HG03432 (cell line): ENCODE data around the gene SIMC1.
"Not testable (repeated sequence)": the region's sequence is repeated elsewhere in the genome, so short reads cannot be mapped to it uniquely, and the experiment has no call there.

Source experiments
- ATAC-seq: cut with Tn5 transposase; IDR thresholded peaks from one replicate; pipeline ENCODE4 v1.9.1; 2021; ENCODE audit warnings: mild to moderate bottlenecking, moderate library complexity; ENCODE audit not compliant: unreplicated experiment

The SIMC1 gene

GRCh38 chr5:176214466-176215021 is 23.7 kb upstream of the SIMC1 start:
- ATAC-seq = not testable (repeated sequence)

- ATAC-seq = not testable (repeated sequence)
Observed at GRCh38 chr5:176216393-176216916, 21.8 kb upstream of the SIMC1 start.

- not testable (repeated sequence) for ATAC-seq
Observed at GRCh38 chr5:176217188-176217729, 21.0 kb upstream of the SIMC1 start.

- ATAC-seq = not testable (repeated sequence)
Observed at GRCh38 chr5:176217764-176218163, 20.5 kb upstream of the SIMC1 start.

GRCh38 chr5:176222006-176222405 is 16.2 kb upstream of the SIMC1 start:
- ATAC-seq = not testable (repeated sequence)

- not testable (repeated sequence) for ATAC-seq
Observed at GRCh38 chr5:176228358-176228757, 9.9 kb upstream of the SIMC1 start.

- ATAC-seq = not testable (repeated sequence)
Observed at GRCh38 chr5:176233253-176233652, 5.0 kb upstream of the SIMC1 start.

GRCh38 chr5:176235155-176235554 is 3.1 kb upstream of the SIMC1 start:
- ATAC-seq = peak; percentile 38

- peak; percentile 42 for ATAC-seq
Observed at GRCh38 chr5:176238645-176239283, 540 bp downstream of the SIMC1 start.

- not testable (repeated sequence) for ATAC-seq
Observed at GRCh38 chr5:176239304-176239703, 1.1 kb downstream of the SIMC1 start.

- not testable (repeated sequence) for ATAC-seq
Observed at GRCh38 chr5:176244318-176244717, 6.1 kb downstream of the SIMC1 start.

GRCh38 chr5:176245074-176245473 is 6.8 kb downstream of the SIMC1 start:
- not testable (repeated sequence) for ATAC-seq

GRCh38 chr5:176245489-176245888 is 7.3 kb downstream of the SIMC1 start:
- ATAC-seq = not testable (repeated sequence)

GRCh38 chr5:176250691-176251090 is 12.5 kb downstream of the SIMC1 start:
- ATAC-seq = not testable (repeated sequence)

- not testable (repeated sequence) for ATAC-seq
Observed at GRCh38 chr5:176252171-176252570, 13.9 kb downstream of the SIMC1 start.

- ATAC-seq = not testable (repeated sequence)
Observed at GRCh38 chr5:176253370-176254065, 15.3 kb downstream of the SIMC1 start.

- not testable (repeated sequence) for ATAC-seq
Observed at GRCh38 chr5:176254066-176254393, 15.8 kb downstream of the SIMC1 start.

- ATAC-seq = not testable (repeated sequence)
Observed at GRCh38 chr5:176257871-176258505, 19.8 kb downstream of the SIMC1 start.

- ATAC-seq = not testable (repeated sequence)
Observed at GRCh38 chr5:176260682-176261081, 22.5 kb downstream of the SIMC1 start.

GRCh38 chr5:176266448-176266847 is 28.2 kb downstream of the SIMC1 start:
- not testable (repeated sequence) for ATAC-seq

GRCh38 chr5:176289018-176289417 is 50.8 kb downstream of the SIMC1 start:
- not testable (repeated sequence) for ATAC-seq
